Mesothelial cell of epicardium (in vitro differentiated cells): ENCODE measurements around the gene NHEJ1. TPM values are rescaled to one million over a fixed set of nuclear protein-coding genes. Genes with fewer than 3 reads are reported as not detected.
A peak's percentile ranks its signal among the peaks of the same experiment; 100 is the strongest.

ENCODE experiments used
- DNase-seq, 2 experiments: peaks; one replicate each; pipeline ENCODE4 v3.0.0; 2021; ENCODE audit warnings: low spot score in 2 of 2; ENCODE audit not compliant: unreplicated experiment in 2 of 2
- H3K27ac Mint-ChIP-seq: 2 replicates; pipeline ENCODE4 v1.8.0; 2021; ENCODE audit warnings: mixed read lengths
- H3K27me3 Mint-ChIP-seq: 2 replicates; pipeline ENCODE4 v1.8.0; 2021; ENCODE audit warnings: low read depth, mixed read lengths
- H3K36me3 Mint-ChIP-seq: 2 replicates; pipeline ENCODE4 v1.8.0; 2021; ENCODE audit warnings: mixed read lengths
- H3K4me1 Mint-ChIP-seq: 2 replicates; pipeline ENCODE4 v1.8.0; 2021; ENCODE audit warnings: mixed read lengths
- H3K4me3 Mint-ChIP-seq: 2 replicates; pipeline ENCODE4 v1.8.0; 2021; ENCODE audit warnings: mild to moderate bottlenecking, moderate library complexity, mixed read lengths
- H3K9me3 Mint-ChIP-seq: 2 replicates; pipeline ENCODE4 v1.8.0; 2021; ENCODE audit warnings: mixed read lengths
- total RNA-seq: library from RNA; stranded (reverse); gene quantifications from 3 replicates; pipeline ENCODE4 v1.2.1, GENCODE V29; 2021
- TF ChIP-seq, protein P1 (sequence below): fragments of 200-600 bp; sonication (generic); IDR thresholded peaks from one replicate; pipeline ENCODE4 v1.5.0; 2021; ENCODE audit warnings: antibody characterized with exemption; ENCODE audit not compliant: unreplicated experiment

Gene NHEJ1, protein sequence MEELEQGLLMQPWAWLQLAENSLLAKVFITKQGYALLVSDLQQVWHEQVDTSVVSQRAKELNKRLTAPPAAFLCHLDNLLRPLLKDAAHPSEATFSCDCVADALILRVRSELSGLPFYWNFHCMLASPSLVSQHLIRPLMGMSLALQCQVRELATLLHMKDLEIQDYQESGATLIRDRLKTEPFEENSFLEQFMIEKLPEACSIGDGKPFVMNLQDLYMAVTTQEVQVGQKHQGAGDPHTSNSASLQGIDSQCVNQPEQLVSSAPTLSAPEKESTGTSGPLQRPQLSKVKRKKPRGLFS
- 11.0 to 11.7 TPM (median 11.5 TPM) in 3 replicates for total RNA-seq

DNA sequence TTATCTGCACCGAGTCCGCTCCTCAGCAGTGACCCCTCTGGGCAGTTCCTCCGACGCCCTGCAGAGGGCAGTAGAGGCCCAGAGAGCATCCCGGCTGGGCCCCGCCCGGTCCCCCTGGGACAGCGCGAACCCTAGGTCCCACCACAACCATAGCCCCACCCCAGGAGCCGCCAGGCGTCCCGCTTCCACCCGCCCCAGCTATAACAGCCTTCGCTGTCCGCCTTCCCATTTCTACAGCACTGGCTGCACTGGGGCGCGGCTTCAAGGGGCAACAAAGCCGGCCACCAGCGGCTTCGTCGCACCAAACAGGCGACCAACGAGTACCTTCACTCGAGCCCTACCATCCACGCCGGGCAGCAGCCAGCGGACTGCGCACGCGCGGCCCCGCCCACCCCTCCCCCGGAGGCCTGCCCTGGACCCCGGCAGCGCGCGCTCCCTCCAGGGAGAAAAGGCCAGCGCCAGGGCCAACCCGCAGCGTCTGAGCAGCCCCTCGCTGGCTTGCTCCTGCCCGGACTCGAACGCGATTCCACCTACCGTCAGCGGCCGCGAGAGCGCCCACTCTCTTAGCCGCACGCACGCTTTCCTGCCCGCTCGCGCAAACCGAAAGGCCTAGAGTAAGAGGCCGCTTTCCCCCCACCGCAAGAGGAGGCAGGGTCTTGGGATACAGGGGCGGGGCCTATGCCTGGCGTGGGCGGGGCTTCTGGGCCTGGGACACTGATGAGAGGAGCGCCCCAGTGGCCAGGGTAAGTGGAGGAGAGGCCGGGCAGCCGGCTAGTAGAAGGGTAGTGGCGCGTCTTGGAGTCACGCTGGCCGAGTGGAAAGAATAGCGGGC, at the start of gene NHEJ1:
NHEJ1 (minus strand) TSS at position 630 of the 832 bp plus-strand sequence. CDS start 2,453 bp downstream, outside the sequence.
- H3K36me3 Mint-ChIP-seq, result peaks cover 5% of the 10 kb centered on the region
- peak within 1 kb of the TSS; percentile 94 for H3K27ac Mint-ChIP-seq
- DNase-seq, result peak; percentile 85 to 93
- peak within 1 kb of the TSS; percentile 88 for H3K4me3 Mint-ChIP-seq
- H3K9me3 Mint-ChIP-seq, result no peaks in the 10 kb centered on the region
- peaks cover 5% of the 10 kb centered on the region for H3K27me3 Mint-ChIP-seq
- peaks cover 13% of the 10 kb centered on the region for H3K4me1 Mint-ChIP-seq
- TF ChIP-seq, protein P1, sequence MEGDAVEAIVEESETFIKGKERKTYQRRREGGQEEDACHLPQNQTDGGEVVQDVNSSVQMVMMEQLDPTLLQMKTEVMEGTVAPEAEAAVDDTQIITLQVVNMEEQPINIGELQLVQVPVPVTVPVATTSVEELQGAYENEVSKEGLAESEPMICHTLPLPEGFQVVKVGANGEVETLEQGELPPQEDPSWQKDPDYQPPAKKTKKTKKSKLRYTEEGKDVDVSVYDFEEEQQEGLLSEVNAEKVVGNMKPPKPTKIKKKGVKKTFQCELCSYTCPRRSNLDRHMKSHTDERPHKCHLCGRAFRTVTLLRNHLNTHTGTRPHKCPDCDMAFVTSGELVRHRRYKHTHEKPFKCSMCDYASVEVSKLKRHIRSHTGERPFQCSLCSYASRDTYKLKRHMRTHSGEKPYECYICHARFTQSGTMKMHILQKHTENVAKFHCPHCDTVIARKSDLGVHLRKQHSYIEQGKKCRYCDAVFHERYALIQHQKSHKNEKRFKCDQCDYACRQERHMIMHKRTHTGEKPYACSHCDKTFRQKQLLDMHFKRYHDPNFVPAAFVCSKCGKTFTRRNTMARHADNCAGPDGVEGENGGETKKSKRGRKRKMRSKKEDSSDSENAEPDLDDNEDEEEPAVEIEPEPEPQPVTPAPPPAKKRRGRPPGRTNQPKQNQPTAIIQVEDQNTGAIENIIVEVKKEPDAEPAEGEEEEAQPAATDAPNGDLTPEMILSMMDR, result peak; percentile 98

DNA sequence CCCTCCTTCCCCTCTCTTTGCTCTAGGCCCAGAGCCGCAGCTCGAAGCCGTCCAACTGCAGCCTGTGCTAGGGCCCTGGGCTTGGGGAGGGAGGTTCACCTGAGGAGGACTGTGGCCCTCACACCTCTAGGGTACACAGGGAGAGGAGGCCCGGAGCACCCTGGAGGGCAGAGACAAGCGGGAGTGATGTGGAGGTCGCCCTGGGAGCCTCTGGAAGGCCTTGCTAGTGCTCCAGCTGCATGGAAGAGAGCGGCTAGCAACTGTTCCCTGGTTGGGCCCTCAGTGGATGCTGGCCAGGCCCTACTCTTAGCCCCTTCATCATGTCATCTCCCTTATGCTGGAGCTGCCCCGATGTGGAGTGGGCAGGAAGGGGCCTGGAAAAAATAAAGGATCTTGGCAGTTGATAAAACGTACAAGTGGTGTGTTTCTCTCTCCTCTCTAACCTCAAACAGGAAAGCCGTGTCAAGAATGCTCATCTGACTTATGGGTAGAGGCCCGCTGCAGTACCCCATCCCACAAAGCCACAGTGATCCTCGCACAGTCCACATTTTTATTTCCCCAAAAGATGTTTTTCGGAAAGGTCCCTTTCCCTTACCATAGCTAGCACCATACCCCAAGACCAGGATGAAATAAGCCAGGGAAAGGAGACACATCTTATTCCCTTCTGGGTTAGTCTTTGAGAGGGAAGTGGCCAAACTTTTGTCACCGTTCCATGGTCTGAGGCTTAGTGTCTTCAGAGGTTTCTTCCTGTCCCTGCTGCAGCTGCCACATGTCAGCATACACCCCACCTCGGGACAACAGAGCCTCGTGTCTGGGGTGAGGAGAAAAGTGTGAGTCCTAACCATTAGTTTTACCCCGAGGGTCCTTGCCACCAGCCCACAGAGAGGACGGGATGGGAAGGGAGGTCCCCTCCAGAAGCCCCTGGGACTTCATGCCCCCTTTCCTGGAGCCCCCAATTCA, 48.9 kb upstream of the NHEJ1 start:
- DNase-seq, result no peak
- no peak overlapping the region for H3K27ac Mint-ChIP-seq
- H3K4me1 Mint-ChIP-seq, result peaks cover 18% of the 10 kb centered on the region
- TF ChIP-seq, protein P1, result no peak
- peaks cover 16% of the 10 kb centered on the region for H3K36me3 Mint-ChIP-seq
- no peak overlapping the region for H3K4me3 Mint-ChIP-seq
- no peaks in the 10 kb centered on the region for H3K9me3 Mint-ChIP-seq
- H3K27me3 Mint-ChIP-seq, result no peaks in the 10 kb centered on the region

DNA sequence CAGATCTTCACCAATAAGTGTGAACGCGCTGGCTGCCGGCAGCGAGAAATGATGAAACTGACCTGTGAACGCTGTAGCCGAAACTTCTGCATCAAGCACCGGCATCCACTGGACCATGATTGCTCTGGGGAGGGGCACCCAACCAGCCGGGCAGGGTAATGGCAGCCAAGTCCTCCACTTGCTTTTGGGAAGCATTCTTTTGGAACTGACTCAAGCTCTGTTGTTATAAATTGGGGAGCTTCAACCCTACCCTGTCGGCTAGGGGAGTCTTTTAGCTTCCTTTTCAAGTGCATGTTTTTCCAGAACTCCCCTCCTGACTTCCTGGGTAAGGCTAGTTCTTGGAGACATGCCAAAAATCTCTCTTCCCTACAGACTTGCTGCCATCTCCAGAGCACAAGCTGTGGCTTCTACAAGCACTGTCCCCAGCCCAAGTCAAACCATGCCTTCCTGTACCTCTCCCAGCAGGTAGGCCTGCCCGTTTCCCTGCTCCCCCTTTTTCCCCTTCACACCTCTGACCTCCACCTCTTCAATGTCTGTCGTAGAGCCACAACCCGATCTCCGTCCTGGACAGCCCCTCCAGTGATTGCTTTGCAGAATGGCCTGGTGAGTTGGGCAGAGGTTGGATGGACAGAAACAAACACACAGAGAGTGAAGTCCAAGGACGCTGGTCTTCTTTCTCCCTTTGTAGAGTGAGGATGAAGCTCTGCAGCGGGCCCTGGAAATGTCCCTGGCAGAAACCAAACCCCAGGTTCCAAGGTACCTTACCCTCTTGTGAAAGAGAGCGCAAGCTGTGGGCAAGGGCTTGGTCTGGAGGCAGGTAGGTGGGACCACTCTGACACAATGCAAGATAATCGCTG, 47.5 kb upstream of the NHEJ1 start:
- Mint-ChIP-seq H3K36me3 (peaks cover 6% of the 10 kb centered on the region), H3K9me3 (no peaks in the 10 kb centered on the region), H3K4me3 (peak overlapping the region; percentile 84), H3K27ac (peak overlapping the region; percentile 81), H3K4me1 (peaks cover 18% of the 10 kb centered on the region), H3K27me3 (no peaks in the 10 kb centered on the region)
- TF ChIP-seq, protein P1, result no peak
- no peak for DNase-seq

DNA sequence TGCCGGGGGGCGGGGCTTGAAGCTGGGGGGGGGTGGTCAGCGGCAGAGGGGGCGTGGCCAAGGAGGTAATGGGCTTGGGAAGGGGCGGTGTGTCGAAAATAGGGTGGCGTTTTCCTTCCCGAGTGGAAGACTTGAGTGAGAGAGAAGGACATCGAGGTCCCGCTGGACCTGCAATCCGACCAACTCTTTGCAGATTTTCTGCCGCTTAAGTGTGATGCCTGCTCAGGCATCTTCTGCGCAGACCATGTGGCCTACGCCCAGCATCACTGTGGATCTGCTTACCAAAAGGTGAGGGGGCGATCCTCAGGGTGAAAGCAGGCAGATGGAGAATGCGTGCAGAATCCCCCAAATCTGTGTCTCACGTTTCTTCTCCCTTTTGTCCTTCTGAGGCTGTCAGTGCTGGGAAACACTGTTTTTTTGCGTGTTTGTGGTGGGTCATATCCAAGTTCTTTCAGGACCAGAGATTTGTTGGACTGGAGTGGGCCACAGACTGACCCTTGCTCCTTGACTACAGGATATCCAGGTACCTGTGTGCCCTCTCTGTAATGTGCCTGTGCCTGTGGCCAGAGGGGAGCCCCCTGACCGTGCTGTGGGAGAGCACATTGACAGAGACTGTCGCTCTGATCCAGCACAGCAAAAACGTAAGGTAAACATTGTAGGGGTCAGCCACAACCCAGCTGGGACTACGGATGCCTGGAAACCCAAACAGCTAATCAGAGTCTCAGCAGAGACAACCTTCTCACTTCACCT, 46.7 kb upstream of the NHEJ1 start:
- DNase-seq, result no peak
- TF ChIP-seq, protein P1, result no peak
- Mint-ChIP-seq H3K9me3 (no peaks in the 10 kb centered on the region), H3K4me3 (peak overlapping the region; percentile 84), H3K4me1 (peaks cover 18% of the 10 kb centered on the region), H3K36me3 (peaks cover 6% of the 10 kb centered on the region), H3K27me3 (no peaks in the 10 kb centered on the region), H3K27ac (peak overlapping the region; percentile 81)
